ENCODE data around the gene TRPV5. TPM values are rescaled to one million over a fixed set of nuclear protein-coding genes. Genes with fewer than 3 reads are reported as not detected.

The TRPV5 gene
- total RNA-seq, 3 donors from 2014 or later (not counting 1 experiment from before 2014, with no cell fraction given), result not detected

GRCh38 chr7:142878315-142878714 is 55.2 kb downstream of the TRPV5 start:
- intact Hi-C loops (cut with micrococcal nuclease), result no loop called here

DNA sequence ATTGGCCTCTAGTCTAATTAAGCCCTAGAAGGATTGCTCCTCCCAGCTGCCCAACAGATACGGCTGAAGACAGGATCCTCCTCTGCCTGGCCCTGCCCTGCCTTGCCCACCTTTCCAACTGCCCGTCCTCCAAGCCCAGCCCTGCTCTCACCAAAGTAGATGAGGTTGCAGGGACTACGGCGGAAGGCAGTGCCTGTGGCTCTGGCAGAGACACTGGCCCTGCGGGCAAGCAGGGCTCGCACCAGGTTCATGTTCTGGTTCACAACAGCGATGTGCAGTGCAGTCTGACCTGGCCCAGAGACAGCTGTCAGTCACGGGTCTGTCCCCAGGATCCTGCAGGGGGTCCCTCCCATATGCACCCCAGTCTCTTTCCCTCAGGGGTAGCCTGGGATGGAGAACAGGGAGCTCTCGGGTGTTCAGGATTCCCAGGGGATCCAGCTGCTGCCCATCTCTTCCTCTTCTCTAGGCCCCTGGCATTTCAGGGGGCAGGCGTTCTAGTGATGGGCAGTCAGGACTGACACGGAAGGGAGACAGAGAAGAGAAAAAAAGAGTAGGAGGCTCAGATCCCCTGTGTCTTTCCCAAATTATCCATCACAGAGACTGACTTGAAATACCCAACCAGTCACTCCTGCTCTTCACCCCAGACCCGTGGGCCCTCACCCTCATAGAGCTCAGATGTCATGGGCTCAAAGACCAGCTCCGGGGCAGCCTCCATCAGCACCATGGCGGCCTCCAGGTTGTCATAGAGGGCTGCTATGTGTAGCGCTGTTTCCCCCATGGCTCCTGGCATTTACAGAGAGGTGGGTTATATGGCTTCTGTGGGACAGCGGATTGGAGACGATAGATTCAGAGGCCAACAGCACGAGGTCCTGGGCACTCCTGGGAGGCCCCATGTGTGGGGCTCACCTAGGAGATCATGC is 56.3 kb downstream of the TRPV5 start:
- WGBS (ENCODE audit: insufficient coverage), result 86% methylated on average over 18 of the region's 18 CpGs
- H3K27ac Mint-ChIP-seq, result no peak overlapping the region
- H3K4me3 ChIP-seq (ENCODE audit: low read length), result no peak overlapping the region
- ATAC-seq (no peak), DNase-seq (no peak)
- no peak for TF ChIP-seq CTCF (IDR thresholded peaks at IDR 0.05)
- H3K27me3 ChIP-seq (ENCODE audit: control insufficient read depth, insufficient read depth, low read length), result no peaks in the 10 kb centered on the region
- H3K4me1 Mint-ChIP-seq, result no peaks in the 10 kb centered on the region
- H3K27me3 Mint-ChIP-seq (ENCODE audit: low read depth in 2 of 2), result peaks cover 21 to 22% of the 10 kb centered on the region in 2 donors
- H3K27ac ChIP-seq (ENCODE audit: low read length), result no peak overlapping the region
- no peaks in the 10 kb centered on the region for H3K9me3 ChIP-seq (ENCODE audit: control insufficient read depth, insufficient read depth, low read length)
- H3K36me3 ChIP-seq (ENCODE audit: control insufficient read depth, insufficient read depth, low read length), result no peaks in the 10 kb centered on the region
- no peaks in the 10 kb centered on the region for H3K9me3 Mint-ChIP-seq
- no peaks in the 10 kb centered on the region for H3K36me3 Mint-ChIP-seq
- H3K4me3 Mint-ChIP-seq, result no peak overlapping the region
- intact Hi-C loops (cut with micrococcal nuclease), result no loop called here
- H3K4me1 ChIP-seq (ENCODE audit: control insufficient read depth, insufficient read depth, low read length), result no peaks in the 10 kb centered on the region

More at GRCh38 chr7:142878315-142878714, 55.2 kb downstream of the TRPV5 start:
- no peaks in the 10 kb centered on the region for H3K36me3 Mint-ChIP-seq
- H3K27me3 Mint-ChIP-seq (ENCODE audit: low read depth in 2 of 2), result peaks cover 21 to 22% of the 10 kb centered on the region in 2 donors
- no peak for DNase-seq
- no peaks in the 10 kb centered on the region for H3K4me1 ChIP-seq (ENCODE audit: control insufficient read depth, insufficient read depth, low read length)
- no peak for ATAC-seq
- H3K4me1 Mint-ChIP-seq, result no peaks in the 10 kb centered on the region
- WGBS (ENCODE audit: insufficient coverage), result 92% methylated on average over 3 of the region's 3 CpGs
- H3K4me3 ChIP-seq (ENCODE audit: low read length), result no peak overlapping the region
- H3K9me3 Mint-ChIP-seq, result no peaks in the 10 kb centered on the region
- no peak for TF ChIP-seq CTCF (IDR thresholded peaks at IDR 0.05)
- H3K27me3 ChIP-seq (ENCODE audit: control insufficient read depth, insufficient read depth, low read length), result no peaks in the 10 kb centered on the region
- H3K27ac Mint-ChIP-seq, result no peak overlapping the region
- no peak overlapping the region for H3K4me3 Mint-ChIP-seq
- no peaks in the 10 kb centered on the region for H3K36me3 ChIP-seq (ENCODE audit: control insufficient read depth, insufficient read depth, low read length)
- no peak overlapping the region for H3K27ac ChIP-seq (ENCODE audit: low read length)
- no peaks in the 10 kb centered on the region for H3K9me3 ChIP-seq (ENCODE audit: control insufficient read depth, insufficient read depth, low read length)

DNA sequence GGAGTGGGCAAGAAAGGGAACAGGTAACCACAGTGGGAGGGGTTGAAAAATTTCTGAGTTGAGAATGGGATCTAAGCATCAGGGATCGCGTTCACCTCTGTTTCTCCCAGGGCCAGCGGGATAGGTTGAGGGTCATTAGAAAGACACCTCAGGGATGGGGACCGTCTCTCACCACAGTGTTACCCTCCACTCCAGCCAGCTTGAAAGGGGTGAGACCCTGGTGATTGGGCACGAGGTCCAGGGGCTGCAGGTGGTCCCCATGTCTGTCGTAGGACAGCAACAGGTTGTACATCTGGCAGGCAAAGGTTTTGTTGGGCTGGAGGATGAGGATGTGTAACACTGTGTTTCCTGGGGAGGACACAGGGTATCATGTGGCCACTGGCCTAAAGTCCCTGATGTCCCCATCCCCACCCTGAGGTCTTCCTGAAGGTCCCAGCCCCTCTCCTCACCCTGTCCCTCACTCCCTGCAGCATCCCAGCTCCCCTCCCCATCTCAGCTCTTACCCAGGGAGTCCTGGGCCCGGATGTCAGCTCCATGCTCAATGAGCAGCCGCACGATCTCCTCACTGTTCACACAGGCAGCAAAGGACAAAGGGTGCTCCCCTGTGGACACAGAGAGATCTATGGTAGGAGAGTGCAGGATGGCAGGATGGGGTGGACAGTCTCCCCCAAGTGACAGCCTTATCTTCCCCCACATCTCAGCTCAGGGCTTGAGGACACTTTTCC is 57.1 kb downstream of the TRPV5 start:
- H3K27me3 ChIP-seq (ENCODE audit: control insufficient read depth, insufficient read depth, low read length), result no peaks in the 10 kb centered on the region
- Mint-ChIP-seq H3K4me3 (no peak overlapping the region), H3K4me1 (no peaks in the 10 kb centered on the region), H3K36me3 (no peaks in the 10 kb centered on the region), H3K27ac (no peak overlapping the region), H3K9me3 (no peaks in the 10 kb centered on the region), H3K27me3 (ENCODE audit: low read depth in 2 of 2) (peaks cover 17 to 22% of the 10 kb centered on the region in 2 donors)
- H3K27ac ChIP-seq (ENCODE audit: low read length), result no peak overlapping the region
- WGBS (ENCODE audit: insufficient coverage), result 86% methylated on average over 9 of the region's 9 CpGs
- ATAC-seq (no peak), DNase-seq (no peak)
- H3K9me3 ChIP-seq (ENCODE audit: control insufficient read depth, insufficient read depth, low read length), result no peaks in the 10 kb centered on the region
- H3K4me3 ChIP-seq (ENCODE audit: low read length), result no peak overlapping the region
- H3K36me3 ChIP-seq (ENCODE audit: control insufficient read depth, insufficient read depth, low read length), result no peaks in the 10 kb centered on the region
- H3K4me1 ChIP-seq (ENCODE audit: control insufficient read depth, insufficient read depth, low read length), result no peaks in the 10 kb centered on the region
- no peak for TF ChIP-seq CTCF (IDR thresholded peaks at IDR 0.05)
- intact Hi-C loops (cut with micrococcal nuclease), result no loop called here

All from natural killer cell (primary cell).